ENCODE measurements around the gene BORCS6.

GRCh38 chr17:8138672-8139371 is 51.2 kb downstream of the BORCS6 start:
- peak; percentile 77 to 95 (median 89) for TF ChIP-seq CTCF (IDR thresholded peaks at IDR 0.05)
- peak in 3 of 4 donors; percentile 3 to 70 (median 68) for TF ChIP-seq POLR2A (IDR thresholded peaks at IDR 0.05)

Measured in esophagus squamous epithelium (tissue), 4 donors.